Left lung (tissue), 10 donors: Measurements from ENCODE around the gene SIM1. TPM values are rescaled to one million over a fixed set of nuclear protein-coding genes. Genes with fewer than 3 reads are reported as not detected.

Experiments used
- ATAC-seq: fragments of 200-7000 bp; cut with Tn5 transposase; one replicate; pipeline ENCODE4 v1.9.1; 2020; ENCODE audit warnings: moderate library complexity
- DNase-seq, 4 donors: peaks; one replicate each; pipeline ENCODE4 v3.0.0-alpha.2; 2013 to 2020
- H3K27ac ChIP-seq, 2 donors: fragments of 200-600 bp; sonication (generic) in 1 of 2; one replicate each; pipeline versions ENCODE4 v1.5.0 to v1.8.0; 2020 to 2021
- H3K27me3 ChIP-seq, 2 donors: fragments of 200-600 bp; sonication (generic) in 1 of 2; one replicate each; pipeline versions ENCODE4 v1.5.0 to v1.8.0; 2020 to 2021
- H3K36me3 ChIP-seq, 2 donors: fragments of 200-600 bp; sonication (generic) in 1 of 2; one replicate each; pipeline versions ENCODE4 v1.5.0 to v1.8.0; 2020 to 2021
- H3K4me1 ChIP-seq, 2 donors: fragments of 200-600 bp; one replicate each; pipeline ENCODE4 v1.8.0; 2021
- H3K4me3 ChIP-seq, 2 donors: fragments of 200-600 bp; sonication (generic) in 1 of 2; one replicate each; pipeline versions ENCODE4 v1.5.0 to v1.8.0; 2020 to 2021; ENCODE audit warnings: mild to moderate bottlenecking in 1 of 2
- H3K9me3 ChIP-seq, 2 donors: fragments of 200-600 bp; sonication (generic) in 1 of 2; one replicate each; pipeline versions ENCODE4 v1.5.0 to v1.8.0; 2020 to 2021
- intact Hi-C, 2 donors: fragments of 100-400 bp; cut with DNase I; formaldehyde crosslinking; loops; one replicate each; pipeline versions ENCODE4 v1.11.2 to v1.14.2; 2022
- polyA plus RNA-seq, 6 donors: library from polyadenylated mRNA; unstranded; fragments of 120-200 nt; gene quantifications; one replicate each; pipeline ENCODE4 v1.2.1, GENCODE V29; 2013; ENCODE audit not compliant: insufficient read length in 6 of 6
- total RNA-seq, 2 donors: library from RNA; stranded (reverse); fragmentation: NEBNext Ultra II Directional; extraction: Animal tissue kit (Norgen Biotek cat#: 25700); gene quantifications; one replicate each; pipeline ENCODE4 v1.2.1, GENCODE V29; 2021
- TF ChIP-seq, protein P1 (sequence below), 2 donors: fragments of 200-600 bp; sonication (generic) in 1 of 2; IDR thresholded peaks; one replicate each; pipeline versions ENCODE4 v1.5.0 to v1.8.0; 2021; ENCODE audit warnings: antibody characterized with exemption in 2 of 2
- donor health status: DM: no; HTN: yes; CAD: no.
- donor health status: DM: no; HTN: no; CAD: no.

Gene SIM1
- total and polyA plus RNA-seq, 8 donors = 0.03 to 0.32 (median 0.08) TPM; not detected in 3

DNA sequence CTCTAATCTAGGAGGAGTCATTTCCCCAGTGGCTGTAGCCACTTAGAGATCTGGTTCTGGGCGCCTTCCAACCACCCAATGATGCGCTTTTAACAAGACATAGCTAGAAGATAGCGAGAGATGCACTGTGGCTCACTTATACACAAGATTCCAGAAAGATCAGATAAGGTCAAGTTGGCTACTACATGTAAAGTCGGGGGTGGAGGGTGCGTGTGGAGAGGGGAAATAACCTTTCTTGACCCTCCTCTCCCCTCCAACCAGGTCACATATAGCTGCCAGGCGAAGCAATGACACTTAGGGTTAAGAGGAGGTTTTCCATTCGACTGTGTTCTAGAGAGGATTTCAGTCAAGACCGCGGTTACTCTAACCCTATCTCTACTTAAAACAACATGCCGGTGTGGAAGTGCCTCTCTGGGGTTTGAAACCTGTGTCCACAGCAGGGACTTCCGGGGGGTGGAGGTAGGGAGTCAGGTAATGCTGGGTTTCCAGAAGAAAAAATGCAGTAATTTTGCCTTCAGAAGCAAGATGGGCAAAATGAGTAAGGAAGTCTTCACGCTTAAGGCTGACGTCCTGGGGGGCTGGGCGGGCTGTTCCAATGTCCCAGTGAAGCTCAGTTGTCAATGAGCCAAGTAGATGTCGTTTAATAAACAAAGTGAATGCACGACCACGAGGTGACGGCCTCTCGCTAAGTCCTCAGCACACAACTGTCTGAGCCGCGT, 1.8 kb upstream of the SIM1 start:
- H3K36me3 ChIP-seq = no peaks in the 10 kb centered on the region
- TF ChIP-seq, protein P1, sequence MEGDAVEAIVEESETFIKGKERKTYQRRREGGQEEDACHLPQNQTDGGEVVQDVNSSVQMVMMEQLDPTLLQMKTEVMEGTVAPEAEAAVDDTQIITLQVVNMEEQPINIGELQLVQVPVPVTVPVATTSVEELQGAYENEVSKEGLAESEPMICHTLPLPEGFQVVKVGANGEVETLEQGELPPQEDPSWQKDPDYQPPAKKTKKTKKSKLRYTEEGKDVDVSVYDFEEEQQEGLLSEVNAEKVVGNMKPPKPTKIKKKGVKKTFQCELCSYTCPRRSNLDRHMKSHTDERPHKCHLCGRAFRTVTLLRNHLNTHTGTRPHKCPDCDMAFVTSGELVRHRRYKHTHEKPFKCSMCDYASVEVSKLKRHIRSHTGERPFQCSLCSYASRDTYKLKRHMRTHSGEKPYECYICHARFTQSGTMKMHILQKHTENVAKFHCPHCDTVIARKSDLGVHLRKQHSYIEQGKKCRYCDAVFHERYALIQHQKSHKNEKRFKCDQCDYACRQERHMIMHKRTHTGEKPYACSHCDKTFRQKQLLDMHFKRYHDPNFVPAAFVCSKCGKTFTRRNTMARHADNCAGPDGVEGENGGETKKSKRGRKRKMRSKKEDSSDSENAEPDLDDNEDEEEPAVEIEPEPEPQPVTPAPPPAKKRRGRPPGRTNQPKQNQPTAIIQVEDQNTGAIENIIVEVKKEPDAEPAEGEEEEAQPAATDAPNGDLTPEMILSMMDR (IDR thresholded peaks at IDR 0.05) = no peak
- DNase-seq (no peak), ATAC-seq (no peak)
- H3K4me1 ChIP-seq = peaks cover 0 to 11% of the 10 kb centered on the region in 2 donors
- intact Hi-C loops = no loop called here
- no peak overlapping the region for H3K4me3 ChIP-seq
- peaks cover 99 to 100% of the 10 kb centered on the region in 2 donors for H3K27me3 ChIP-seq
- no peak overlapping the region for H3K27ac ChIP-seq
- no peaks in the 10 kb centered on the region for H3K9me3 ChIP-seq

DNA sequence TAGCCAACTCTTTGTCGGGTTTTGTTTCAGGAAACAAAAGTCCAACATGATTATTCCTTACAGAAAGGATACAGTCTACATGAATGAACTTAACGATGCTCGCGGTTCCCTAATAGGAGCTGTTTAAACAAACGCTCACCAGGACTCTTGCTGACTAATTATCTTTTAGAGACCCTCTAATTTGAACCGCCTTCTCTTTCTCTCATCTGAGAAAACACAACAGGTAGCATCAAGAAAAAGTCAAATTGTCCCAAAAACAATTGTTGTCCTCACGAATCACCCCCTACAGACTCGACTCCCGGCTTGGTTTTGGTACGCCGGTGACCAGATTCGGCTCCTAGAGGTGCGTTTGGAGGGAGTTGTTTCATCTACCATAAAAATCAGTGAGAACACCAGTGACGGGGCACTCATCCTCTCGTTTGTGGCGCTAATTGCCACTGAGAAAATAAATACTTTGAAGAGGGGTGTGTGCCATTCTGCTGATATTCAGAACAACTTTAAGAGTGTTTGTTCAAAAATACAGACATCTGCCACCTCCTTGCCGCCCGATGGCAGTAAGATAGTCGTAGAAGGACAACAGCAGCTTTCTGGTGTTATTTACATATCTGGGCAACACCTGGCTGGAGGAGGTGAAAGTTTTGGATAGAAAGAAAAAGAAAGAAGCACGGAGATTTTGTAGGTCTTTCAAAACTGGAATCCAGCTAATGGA, 1.1 kb upstream of the SIM1 start:
- intact Hi-C loops = no loop called here
- TF ChIP-seq, protein P1 (IDR thresholded peaks at IDR 0.05) = no peak
- no peak overlapping the region for H3K4me3 ChIP-seq
- H3K36me3 ChIP-seq = no peaks in the 10 kb centered on the region
- ATAC-seq (no peak), DNase-seq (no peak)
- H3K4me1 ChIP-seq = peaks cover 0 to 11% of the 10 kb centered on the region in 2 donors
- H3K9me3 ChIP-seq = no peaks in the 10 kb centered on the region
- no peak overlapping the region for H3K27ac ChIP-seq
- H3K27me3 ChIP-seq = peaks cover 99 to 100% of the 10 kb centered on the region in 2 donors

DNA sequence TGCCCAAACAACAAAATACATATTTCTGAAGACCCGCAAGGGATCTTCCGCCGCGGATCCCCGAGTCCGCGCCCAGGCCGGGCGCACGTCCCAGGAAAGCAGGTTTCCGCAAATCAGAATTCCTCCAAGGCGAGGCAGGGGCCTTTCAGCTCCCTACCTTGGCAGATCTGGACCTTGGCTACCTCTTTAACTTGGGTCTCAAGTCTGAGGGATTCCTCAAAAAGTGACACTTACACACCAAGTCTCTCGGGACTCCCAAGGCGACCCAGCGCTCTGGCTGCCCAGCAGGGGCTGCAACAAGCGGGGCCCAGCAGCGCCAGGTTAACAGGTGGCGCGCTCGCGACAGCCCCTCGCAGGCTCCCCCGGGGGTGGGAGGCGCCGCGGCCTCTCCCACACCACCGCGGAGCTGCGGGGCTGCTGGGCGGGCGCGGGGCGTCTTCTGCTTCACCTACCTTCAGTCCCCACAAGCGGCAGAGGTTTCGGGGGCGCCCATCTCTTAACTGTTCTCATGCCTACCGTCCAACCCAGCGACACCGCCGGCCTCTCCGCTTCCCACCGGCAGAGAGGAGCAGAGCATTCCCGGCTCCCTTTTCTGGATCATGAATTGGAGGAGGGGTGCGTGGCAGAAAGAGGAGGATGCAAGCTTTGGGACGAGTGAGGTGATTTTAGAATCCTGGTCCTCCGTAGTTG, 414 bp downstream of the SIM1 start:
- Histone ChIP-seq H3K36me3 (no peaks in the 10 kb centered on the region), H3K27me3 (peaks cover 100% of the 10 kb centered on the region in 2 donors), H3K4me3 (peak overlapping the region in 1 of 2 donors; percentile 11), H3K9me3 (no peaks in the 10 kb centered on the region), H3K4me1 (peaks cover 0 to 11% of the 10 kb centered on the region in 2 donors), H3K27ac (no peak overlapping the region)
- DNase-seq (no peak), ATAC-seq (no peak)
- intact Hi-C loops = no loop called here
- TF ChIP-seq, protein P1 (IDR thresholded peaks at IDR 0.05) = no peak

DNA sequence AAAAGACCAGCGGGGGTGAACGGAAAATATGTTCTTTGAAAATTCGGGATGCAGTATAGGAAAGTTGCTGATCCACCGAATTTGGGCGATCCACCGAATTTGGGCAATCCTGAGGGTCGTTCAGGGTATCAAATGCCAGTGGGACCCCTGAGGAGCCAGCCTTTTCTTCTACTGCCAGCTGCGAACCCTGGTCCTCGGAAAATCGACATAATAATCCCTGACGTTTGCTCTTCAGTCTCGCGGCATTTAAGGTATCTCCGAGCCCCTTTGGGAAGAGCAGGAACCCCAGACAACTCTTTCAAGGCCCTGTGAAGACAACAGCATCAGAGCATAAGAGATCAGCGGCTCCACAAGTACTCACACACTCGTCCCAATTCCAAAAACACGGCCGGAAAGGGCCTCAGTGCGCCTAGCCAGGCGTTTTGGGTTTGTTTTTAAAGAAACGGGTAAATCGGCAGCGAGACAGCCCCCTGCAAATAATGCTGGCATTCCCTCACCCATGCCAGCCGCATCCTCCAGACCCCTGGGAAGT, 1.0 kb downstream of the SIM1 start:
- intact Hi-C loops = no loop called here
- TF ChIP-seq, protein P1 (IDR thresholded peaks at IDR 0.05) = no peak
- H3K4me3 ChIP-seq = no peak overlapping the region
- no peak for DNase-seq
- H3K27me3 ChIP-seq = peaks cover 100% of the 10 kb centered on the region in 2 donors
- ATAC-seq = no peak
- no peak overlapping the region for H3K27ac ChIP-seq
- H3K36me3 ChIP-seq = no peaks in the 10 kb centered on the region
- peaks cover 0 to 11% of the 10 kb centered on the region in 2 donors for H3K4me1 ChIP-seq
- H3K9me3 ChIP-seq = no peaks in the 10 kb centered on the region
